Activated CD4-positive, alpha-beta T cell treated with anti-CD3 and anti-CD28 coated beads, Interleukin-2, amount 50 U/mL, for 48 hours (primary cell): ENCODE measurements around the gene B9D1.

ENCODE experiments used
- DNase-seq, 2 experiments: peaks; one replicate each; pipeline ENCODE4 v3.0.0-alpha.2; 2020

Gene B9D1

DNA sequence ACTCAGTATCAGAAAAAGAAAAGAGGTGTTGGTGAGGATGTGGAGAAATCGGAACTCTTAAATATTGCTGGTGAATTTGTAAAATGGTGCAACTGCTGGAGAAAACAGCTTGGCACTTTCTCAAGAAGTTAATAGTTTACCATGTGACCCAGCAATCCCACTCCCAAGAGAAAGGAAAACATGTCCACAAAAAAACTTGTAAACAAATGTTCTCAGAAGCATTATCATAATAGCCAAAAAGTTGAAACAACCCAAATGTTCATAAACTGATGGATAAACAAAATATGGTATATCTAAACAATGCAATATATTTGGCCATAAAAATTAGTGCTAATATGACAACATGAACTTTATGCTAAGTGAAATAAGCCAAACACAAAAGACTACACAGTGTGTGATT is 13.2 kb upstream of the B9D1 start:
- no peak for DNase-seq

DNA sequence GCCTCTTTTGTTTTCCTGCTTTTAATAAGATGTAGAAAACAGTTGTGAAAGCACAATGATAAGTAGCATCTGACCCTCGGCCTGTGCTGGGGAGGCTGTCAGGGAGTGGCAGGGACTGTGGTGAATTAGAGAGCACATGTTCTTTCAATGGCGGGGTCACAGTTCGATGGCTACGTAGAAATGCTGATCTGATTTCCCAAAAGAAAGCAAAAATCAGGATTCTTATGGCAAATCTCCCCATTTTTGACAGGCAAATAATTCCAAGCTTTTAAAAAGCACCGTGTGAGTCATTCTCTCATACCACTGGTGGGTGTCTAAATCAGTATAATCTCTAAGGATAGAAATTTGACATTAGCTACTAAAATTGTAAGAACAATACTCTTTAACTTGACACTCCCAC is 11.6 kb upstream of the B9D1 start:
- no peak for DNase-seq

DNA sequence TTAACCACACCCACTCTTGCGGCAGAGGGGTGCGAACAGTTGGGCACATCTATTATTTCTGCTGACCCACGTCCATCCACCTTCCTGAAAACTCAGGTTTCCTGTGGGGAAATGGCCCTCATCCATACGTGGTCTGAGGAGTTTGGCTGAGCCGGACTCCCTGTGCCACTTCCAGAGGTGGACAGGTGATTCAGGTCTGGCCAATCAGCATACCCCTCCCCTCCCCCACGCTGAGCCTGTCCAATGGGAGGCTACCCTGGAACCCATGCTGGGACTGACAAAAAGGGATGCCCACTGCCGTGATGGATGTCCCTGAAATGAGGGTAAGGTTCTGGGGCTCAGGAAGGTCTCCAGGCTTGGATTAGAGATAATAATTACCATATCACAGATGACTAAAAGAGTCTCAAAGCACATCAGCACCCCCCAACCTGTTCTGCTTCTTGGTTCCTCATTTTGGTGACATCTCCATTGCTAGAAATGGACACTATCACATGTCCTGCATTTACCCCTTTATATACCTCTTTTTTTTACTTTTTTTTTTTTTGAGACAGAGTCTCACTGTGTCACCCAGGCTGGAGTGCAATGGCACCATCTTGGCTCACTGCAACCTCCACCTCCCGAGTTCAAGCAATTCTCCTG is 10.5 kb upstream of the B9D1 start:
- DNase-seq, result no peak

DNA sequence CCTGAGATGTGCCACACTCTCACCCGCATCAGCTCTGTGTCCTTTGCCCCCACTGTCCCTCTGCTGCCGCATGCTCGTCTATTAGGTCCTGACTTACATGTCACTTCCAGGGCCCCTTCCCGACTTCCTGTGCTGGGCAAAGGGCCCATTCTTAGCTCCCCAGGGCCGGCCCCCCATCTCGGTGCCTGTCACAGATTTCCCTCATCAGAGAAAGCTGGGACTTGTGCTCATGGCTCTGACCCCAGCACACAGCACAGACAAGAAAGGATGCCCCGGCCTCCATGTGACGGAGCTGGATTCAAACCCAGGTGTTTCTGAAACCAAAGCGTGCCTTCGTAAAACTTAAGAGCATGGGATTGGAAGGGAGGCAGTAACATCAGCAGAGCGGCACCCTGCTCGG is 9.9 kb upstream of the B9D1 start:
- no peak for DNase-seq

DNA sequence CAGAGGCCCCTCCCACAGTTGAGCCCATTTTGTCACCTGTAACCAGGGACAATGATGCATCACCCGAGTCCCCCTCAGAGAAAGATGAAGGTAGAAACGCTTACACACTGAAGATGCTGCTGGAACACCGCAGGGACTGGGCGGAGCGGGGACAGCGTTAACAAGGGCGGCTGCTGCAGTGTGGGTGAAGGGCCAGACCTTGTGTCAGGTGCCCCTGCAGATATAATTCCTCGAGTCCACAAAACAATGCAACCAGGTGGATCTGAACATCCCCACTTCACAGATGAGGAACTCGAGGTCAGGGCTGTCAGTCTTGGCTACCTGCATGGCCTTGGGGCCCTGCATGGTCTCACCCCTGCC is 9.5 kb upstream of the B9D1 start:
- no peak for DNase-seq

DNA sequence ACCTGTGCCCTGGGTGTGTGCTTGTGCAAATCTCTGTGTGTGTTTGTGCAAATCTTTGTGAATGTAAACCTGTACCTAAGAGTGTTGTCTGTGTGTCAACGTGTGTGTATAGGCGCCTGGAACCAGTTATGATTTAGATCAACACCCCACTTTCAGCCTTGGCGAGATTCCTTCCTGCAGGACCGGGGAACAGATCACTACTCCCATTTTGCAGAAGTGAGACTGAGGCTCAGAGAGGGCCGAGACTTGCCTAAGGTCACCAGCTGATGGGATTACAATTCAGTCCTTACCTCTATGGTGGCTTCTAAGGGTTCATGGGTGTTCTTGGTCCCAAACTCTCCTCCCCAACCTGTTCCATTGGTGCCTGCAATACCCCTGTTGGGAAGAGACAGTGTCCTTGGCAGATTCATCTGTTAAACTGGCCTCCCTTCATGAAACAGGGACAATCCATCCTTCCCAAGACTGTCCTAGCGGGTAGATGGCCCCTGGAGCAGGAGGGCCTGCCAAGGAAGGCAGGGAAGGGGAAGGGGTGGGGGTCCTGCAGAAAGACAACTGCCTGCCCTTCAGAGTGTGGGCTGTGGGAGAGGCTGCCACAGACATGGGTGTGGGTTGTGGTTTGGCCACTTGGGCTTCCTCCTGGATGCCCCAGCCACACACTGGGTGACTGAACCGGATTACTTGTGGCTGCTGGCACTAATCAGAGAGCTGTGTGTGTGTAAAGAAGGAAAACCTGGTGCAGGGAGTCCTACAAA is 8.9 kb upstream of the B9D1 start:
- no peak for DNase-seq

DNA sequence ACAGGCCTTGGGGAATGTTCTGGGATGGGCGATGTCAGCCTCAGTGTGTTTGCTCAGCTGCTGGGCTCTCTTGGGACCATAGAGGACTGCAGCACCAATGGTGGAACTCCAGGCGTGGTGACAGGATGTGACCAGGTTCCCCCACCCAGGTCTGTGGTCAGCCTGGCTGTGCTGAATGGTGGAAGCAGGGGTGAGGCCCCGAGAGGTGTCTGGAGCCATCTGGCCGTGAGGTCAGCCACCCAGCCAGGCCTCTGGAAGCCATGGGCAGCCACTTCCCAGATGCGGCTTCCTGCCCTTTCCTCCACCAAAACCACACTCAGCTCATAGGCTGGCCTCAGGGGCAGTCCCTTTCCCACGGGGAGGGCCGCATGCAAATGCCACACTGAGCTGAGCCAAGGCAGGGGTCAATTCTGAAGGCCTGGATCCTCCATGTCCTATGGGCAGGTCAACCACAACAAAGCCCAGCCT is 8.0 kb upstream of the B9D1 start:
- no peak for DNase-seq

DNA sequence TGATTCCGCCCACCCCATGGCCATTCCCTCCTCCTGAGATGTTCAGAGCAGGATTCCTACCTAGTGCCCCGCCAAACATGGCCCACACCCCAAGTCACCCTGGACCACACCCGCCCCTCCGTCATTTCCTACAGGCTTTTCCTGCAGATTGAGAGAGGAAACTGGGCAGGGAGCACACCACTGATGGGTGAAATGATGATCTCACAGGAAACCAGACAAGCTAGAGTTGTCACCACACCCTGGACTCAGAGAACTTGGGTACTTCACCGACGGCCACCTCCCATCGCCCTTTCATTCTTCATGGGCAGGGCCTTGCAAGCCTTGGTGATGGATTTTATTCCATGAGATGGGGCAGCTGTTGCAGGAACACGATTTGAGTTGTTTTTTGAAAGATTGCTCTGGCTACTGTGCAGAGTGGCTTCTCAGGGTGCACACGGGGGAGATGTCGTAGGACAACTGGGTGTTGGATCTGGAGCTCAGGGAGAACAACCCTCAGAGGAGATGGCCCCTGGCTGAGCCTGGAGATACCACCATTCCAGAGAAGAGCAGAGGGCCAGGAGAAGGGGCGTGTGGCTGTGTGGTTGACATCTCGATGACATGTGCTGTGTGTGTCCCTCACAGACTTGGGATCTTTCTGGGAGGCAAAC is 7.4 kb upstream of the B9D1 start:
- DNase-seq, result no peak

DNA sequence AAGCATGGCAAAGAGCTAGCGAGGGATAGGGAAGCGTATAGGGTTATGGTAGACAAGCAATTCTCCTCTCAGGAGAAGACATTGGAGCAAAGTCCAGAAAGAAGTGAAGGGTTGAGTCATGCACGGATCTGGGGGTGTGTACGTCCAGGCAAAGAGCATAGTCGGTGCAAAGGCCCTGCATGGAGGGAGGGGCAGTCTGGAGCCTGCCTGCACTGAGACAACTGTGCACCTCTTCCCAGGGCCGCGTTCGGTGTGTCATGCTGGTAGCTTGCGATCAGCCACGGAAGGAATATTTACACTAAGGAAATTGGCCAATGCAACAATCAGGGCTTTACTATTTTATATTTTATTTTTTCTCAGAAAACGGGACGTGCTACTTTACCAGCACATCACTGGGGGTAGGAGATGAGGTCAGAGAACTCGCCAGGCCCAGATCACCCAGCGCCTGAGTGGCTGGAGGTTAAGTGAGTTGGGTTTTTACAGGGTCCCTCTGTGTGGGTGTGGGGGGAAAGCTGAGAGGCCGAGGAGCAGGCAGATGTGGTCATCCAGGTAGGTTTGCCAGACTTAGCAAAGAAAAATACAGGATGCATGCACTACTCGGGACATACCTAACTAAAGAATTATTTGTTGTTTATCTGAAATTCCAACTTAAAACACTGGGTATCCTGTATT is 6.7 kb upstream of the B9D1 start:
- DNase-seq, result no peak

DNA sequence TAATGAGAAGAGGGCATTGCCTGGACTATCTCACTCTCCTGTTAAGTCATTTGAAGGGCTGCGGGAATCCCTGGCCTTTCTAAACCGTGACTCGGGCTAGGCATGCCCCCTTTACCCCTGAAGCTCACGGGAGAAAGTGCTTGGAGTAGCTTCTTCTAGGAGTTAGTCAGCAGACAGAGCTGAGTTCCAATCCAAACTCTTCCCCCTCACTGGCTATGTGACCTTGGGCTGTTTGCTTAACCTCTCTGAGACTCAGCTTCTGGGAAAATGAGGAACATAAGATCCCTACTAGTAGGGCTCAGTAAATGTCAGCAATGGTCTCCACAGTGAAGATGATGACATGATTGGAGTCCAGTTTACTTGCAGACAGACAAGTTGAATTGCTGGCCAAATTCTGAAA is 5.7 kb upstream of the B9D1 start:
- DNase-seq, result no peak

DNA sequence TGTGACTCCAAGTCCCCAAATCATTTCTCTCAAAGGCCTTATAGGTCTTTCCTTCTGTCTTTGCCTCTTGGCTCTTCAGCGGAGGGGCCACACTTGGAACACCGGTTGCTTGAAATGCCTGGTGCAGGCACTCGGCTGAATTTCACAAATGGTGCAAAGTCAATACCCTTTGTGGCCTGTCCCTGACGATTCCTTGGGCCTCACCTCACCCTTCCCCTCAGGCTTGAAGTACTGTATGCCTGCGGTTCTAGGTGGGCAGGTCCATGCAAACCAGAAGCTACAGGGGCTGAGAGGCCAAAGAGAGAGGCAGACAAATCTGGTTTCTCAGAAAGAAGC is 4.1 kb upstream of the B9D1 start:
- DNase-seq, result no peak

DNA sequence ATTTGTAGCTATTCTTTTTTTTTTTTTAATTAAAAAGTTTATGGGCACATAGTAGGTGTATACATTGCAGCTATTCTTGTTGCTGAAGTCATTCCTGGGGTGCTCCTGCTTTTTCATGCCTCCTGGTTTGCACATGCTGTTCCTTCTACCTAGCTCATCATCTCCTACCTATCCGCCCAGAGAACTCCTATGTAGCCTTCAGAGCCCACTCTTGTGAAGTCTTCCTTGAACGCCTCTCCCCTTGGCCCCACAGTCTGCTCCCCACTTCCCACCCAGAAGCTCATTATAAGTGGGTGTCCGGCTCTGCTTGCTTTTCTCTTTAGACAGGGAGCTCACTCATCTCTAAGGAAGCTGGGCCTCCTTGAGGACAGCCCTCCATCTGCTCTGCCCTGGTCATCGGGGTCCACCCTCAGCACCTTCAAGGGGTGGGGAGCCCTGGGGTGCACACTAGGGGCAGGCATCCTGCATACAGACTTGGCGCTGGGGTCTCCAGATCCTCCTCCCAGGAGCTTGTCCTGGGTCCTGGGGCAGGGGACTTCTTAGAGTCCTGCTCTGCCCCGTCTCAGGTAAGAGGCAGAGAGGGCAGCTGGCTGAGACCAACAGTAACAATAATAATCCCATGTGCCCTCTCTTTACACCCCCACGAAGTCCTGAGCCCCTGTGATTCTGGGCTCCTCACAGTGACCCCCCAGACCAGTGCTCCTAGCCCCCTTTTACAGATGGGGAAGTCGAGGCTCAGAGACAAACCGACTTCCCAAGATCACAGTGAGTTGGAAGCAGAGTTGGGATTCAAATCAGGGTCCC is 3.5 kb upstream of the B9D1 start:
- DNase-seq, result no peak

DNA sequence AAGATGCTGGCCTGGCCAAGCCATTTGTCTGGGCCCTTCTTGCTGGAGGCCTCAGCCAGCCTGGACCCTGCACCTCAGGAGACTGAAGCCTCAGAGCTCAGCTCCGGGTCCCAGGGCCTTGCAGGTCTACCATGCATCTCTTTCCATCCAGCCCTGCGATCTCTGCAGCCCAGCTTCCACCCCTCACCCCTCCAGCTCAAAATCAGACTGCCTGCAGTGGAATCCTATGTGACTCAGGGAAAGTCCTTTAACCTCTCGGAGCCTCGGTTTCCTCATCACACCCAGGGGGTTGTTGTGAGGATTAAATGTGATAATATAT is 2.9 kb upstream of the B9D1 start:
- no peak for DNase-seq

DNA sequence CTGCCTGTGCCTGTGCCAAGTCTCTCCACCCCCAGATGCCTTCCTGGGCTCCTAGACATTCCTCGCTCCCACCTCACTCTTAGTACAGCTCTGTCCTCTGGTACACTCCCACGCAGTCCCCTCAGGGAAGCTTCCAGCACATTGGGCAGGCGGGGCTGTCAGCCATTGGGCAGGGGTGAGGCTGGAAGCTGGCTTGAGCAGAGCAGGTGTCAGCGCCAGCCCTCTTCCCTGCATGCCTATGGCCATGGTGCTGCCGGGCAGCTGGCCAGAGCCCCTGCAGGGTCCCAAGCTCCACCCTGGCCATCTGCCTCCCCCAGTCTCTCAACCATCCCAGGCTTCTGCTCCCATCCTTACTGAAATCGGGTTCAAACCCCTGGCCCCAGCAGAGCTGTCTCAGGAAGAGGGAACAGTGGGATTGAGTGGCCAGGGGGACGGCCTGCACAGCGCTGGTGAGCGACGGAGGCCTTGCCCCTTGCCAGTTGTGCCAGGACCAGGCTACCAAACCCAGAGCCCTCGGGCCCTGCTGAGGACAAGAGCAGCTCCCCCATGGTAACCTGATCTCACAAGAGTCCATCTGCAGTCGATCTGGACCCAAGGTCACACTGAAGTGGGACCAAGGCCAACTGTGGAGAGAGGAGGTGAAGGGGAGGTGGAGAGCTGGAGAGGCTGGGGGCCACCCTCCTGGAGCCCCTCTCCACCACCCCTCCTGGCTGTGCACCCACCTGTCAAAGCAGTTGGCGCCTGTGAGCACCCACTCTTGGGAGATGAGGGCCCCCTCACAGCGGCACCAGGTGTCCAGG is 2.4 kb upstream of the B9D1 start:
- no peak for DNase-seq

DNA sequence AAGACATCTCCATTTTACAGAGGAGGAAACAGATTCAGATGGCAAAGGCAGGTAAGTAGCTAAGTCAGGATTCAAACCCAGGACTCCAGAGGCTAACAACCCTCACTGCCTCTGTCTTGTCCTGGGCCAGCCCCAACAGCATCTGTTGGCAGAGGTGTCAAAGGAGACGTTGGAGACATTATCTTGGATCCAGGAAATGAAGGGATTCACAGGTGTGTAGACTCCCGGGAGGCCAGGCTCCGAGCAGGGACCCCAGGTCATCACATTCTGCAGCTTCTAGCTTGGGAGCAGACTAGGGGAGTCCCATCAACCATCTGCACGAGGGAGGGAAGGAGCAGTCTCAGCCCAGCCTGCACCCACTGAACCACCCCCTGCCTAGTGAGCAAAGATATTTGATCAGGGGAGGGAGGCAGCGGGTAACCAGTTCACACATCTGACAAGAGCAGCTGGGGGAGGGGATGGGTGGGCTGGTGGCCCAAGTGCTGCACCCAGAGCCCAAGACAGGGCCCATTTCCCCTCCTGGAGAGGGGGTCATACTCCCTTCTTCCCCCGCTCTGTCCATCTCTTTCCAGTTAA is 1.0 kb upstream of the B9D1 start:
- DNase-seq, result no peak

DNA sequence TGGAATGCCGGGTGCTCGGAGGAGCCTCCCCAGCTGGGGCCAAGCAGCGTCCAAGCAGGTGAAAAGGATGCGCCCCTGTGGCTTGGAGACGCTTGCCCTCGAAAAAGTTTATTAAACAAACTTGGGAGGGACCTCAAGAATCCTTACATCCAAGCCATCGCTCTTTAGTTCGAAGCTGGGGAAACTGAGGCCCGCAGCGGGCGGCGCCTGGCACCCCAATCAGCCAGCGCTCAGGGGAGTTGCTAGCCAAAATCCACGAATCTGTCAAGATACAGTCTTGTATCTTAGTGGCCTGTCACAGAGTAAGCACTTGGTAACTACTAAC is 553 bp upstream of the B9D1 start:
- no peak for DNase-seq

DNA sequence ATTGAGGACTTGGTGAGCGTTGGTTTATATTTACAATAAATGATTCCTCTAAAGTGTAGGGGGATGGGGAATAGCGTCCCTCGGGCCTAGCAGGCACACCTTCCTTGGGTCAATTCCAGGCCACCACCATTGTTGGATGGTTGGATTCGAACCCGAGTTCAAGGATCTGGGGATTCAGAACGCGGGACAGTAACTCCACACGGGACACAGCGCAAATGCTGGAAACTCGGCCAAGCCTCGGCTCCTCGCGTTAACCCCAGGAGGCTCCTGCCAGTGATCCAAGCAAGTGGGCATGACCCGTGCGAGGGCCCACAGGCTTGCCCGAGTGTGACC is 613 bp downstream of the B9D1 start:
- DNase-seq, result no peak

DNA sequence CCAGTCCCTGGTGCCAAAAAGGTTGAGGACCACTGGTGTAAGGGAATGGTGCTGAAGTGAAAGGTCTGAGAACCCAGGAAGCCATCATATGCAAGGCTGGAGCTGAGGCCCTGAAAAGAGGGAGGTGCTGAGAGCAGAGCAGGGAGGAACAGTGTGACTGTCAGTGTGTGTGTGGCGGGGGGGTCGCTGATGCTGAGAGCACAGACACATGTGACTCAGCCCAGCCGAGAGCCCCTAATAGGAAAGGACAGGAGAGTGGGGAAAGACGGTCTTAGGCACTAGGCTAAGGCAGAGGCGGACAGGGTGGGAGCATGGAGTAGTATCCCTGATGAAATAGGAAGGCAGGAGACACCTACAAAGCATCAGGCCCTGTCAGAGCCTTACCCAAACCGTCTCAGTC is 1.2 kb downstream of the B9D1 start:
- no peak for DNase-seq

DNA sequence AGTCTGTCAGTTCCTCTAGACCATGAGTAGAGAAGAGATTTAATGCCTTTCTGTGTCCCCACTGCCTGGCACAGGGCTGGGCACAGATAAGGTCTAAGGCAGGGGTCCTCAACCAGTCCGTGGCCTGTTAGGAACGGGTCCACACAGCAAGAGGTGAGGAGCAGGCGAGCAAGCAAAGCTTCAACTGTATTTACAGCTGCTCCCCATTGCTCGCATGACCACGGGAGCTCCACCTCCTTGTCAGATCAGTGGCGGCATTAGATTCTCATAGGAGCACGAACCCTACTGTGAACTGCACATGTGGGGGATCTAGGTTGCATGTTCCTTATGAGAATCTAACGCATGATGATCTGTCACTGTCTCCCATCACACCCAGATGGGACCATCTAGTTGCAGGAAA is 1.8 kb downstream of the B9D1 start:
- no peak for DNase-seq

DNA sequence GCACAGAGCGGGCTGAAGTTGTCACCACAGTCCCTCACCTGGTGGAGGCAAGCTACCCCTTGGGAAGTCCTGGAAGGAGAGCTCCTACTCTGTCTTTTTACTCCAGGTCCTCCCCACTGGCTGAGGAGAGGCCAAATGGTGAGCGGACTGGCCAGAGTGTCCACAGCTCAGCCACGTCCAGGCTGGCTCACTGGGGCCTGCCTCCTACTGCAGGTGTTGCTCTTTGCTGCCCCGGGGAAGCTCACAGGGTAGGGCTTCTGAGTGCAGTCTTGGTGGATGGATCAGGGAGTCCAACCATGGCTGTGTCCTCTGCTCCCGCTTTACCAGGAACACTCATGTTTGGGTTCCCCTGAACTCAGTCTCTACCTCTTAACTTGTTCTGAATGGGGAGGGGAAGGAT is 2.7 kb downstream of the B9D1 start:
- no peak for DNase-seq

DNA sequence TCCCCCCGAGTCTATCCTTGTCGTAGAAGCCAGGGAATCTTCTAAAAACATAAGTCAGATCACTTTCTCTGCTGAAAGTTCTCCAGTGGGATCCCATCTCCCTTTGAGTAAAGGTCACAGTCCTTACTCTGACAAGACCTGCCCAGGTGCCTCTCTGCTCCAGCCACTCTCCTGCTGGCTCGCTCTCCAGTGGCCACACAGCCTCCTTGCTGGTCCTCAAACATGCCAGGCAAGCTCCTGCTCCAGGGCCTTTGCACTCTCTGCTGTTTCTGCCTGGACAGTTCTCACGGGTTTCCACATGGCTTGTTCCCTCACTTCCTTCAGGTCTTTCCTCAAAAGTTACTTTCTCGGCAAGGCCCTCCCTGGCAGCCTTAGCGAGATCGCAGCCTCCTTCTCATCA is 3.4 kb downstream of the B9D1 start:
- DNase-seq, result no peak

DNA sequence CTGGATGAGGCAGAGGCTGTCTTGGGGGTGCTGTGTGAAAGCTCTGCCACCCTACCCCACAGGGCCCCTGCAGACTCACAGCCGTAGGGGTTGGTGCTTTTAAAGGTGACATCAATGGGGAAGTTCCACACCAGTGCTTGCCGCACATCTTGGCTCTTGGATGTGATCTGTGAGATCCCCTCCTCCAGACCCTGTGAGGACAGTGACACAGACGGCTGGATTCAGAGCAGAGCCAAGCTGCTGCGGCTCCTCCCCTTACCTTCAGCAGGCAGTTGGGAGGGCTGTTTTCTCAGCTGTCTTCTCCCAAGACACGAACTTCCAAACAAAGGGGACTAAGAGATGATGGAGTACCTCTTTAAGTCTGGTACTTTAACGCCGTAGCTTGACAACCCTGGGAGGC is 4.8 kb downstream of the B9D1 start:
- DNase-seq, result no peak

DNA sequence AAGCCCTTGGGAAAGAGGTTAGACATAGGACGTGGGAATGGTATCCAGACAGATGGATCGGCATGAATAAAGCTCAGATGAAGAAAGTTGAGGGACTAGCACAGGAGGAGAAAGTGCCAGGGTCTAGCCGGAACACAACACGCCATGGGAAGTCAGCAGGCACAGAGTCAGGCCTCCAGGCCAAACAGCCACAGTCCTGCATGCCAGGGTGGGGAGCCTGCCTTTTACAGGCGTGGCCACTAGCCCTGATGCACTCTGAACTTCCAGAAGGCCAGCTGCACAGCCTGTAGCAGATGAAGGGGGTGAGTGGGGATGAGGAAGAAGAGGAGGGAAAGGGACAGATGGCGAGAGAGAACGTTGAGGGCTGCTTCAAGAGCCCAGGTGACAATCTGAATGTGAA is 5.2 kb downstream of the B9D1 start:
- DNase-seq, result no peak
